RWPE2 (cell line): ENCODE results near the gene OLFML2B.

Source experiments
- ATAC-seq: fragments of 200-7000 bp; cut with Tn5 transposase; 3 replicates; pipeline ENCODE4 v1.9.1; 2021; ENCODE audit warnings: low read depth
- DNase-seq: peaks from one replicate; pipeline ENCODE4 v3.0.0-alpha.2; 2020; ENCODE audit warnings: low spot score
- H3K27ac ChIP-seq: fragments of 450-650 bp; 2 replicates; pipeline ENCODE4 v1.5.1; 2017; ENCODE audit warnings: mild to moderate bottlenecking; ENCODE audit not compliant: poor library complexity, severe bottlenecking
- H3K27me3 ChIP-seq: fragments of 250-450 bp; sonication (Bioruptor Pico); 2 replicates; pipeline ENCODE4 v1.5.1; 2021; ENCODE audit warnings: mild to moderate bottlenecking, moderate library complexity; ENCODE audit not compliant: insufficient read depth, poor library complexity, severe bottlenecking
- H3K36me3 ChIP-seq: fragments of 250-450 bp; sonication (Bioruptor Pico); 2 replicates; pipeline ENCODE4 v1.5.1; 2020; ENCODE audit warnings: low read depth, mild to moderate bottlenecking, moderate library complexity
- H3K4me1 ChIP-seq: fragments of 250-450 bp; sonication (Bioruptor Pico); 2 replicates; pipeline ENCODE4 v1.5.1; 2021; ENCODE audit warnings: mild to moderate bottlenecking, moderate library complexity; ENCODE audit not compliant: insufficient read depth, poor library complexity, severe bottlenecking
- H3K4me3 ChIP-seq: fragments of 250-450 bp; sonication (Bioruptor Pico); 2 replicates; pipeline ENCODE4 v1.5.1; 2021; ENCODE audit warnings: mild to moderate bottlenecking, moderate library complexity; ENCODE audit not compliant: severe bottlenecking
- H3K9me3 ChIP-seq: fragments of 250-450 bp; sonication (Bioruptor Pico); 2 replicates; pipeline ENCODE4 v1.5.1; 2021; ENCODE audit warnings: mild to moderate bottlenecking, moderate library complexity; ENCODE audit not compliant: severe bottlenecking
- CTCF ChIP-seq: fragments of 450-650 bp; IDR thresholded peaks from one replicate; pipeline ENCODE4 v1.5.1; 2017; ENCODE audit warnings: mild to moderate bottlenecking, moderate library complexity; ENCODE audit not compliant: poor library complexity, severe bottlenecking

OLFML2B gene

GRCh38 chr1:161978011-161978790 is 45.5 kb downstream of the OLFML2B start:
- DNase-seq (no peak), ATAC-seq (no peak)
- H3K4me1 ChIP-seq = no peaks in the 10 kb centered on the region
- H3K27me3 ChIP-seq = no peaks in the 10 kb centered on the region
- H3K9me3 ChIP-seq = no peaks in the 10 kb centered on the region
- H3K36me3 ChIP-seq = no peaks in the 10 kb centered on the region
- no peak overlapping the region for H3K4me3 ChIP-seq
- TF ChIP-seq CTCF = no peak
- no peak overlapping the region for H3K27ac ChIP-seq

GRCh38 chr1:161973924-161974845 is 49.5 kb downstream of the OLFML2B start:
- DNase-seq = no peak
- no peaks in the 10 kb centered on the region for H3K9me3 ChIP-seq
- ATAC-seq = no peak
- H3K27me3 ChIP-seq = no peaks in the 10 kb centered on the region
- H3K27ac ChIP-seq = no peak overlapping the region
- no peak for TF ChIP-seq CTCF
- H3K36me3 ChIP-seq = no peaks in the 10 kb centered on the region
- no peaks in the 10 kb centered on the region for H3K4me1 ChIP-seq
- no peak overlapping the region for H3K4me3 ChIP-seq

GRCh38 chr1:161972828-161973227 is 50.8 kb downstream of the OLFML2B start:
- TF ChIP-seq CTCF = no peak
- Histone ChIP-seq H3K36me3 (no peaks in the 10 kb centered on the region), H3K9me3 (no peaks in the 10 kb centered on the region), H3K27ac (no peak overlapping the region), H3K27me3 (no peaks in the 10 kb centered on the region), H3K4me1 (no peaks in the 10 kb centered on the region), H3K4me3 (no peak overlapping the region)
- no peak for ATAC-seq
- no peak for DNase-seq

GRCh38 chr1:161970633-161971032 is 53.0 kb downstream of the OLFML2B start:
- H3K36me3 ChIP-seq = no peaks in the 10 kb centered on the region
- no peaks in the 10 kb centered on the region for H3K27me3 ChIP-seq
- no peak for DNase-seq
- no peaks in the 10 kb centered on the region for H3K4me1 ChIP-seq
- no peak overlapping the region for H3K4me3 ChIP-seq
- no peak for TF ChIP-seq CTCF
- H3K27ac ChIP-seq = no peak overlapping the region
- no peaks in the 10 kb centered on the region for H3K9me3 ChIP-seq
- ATAC-seq = no peak

- DNase-seq = no peak
- no peak for TF ChIP-seq CTCF
- Histone ChIP-seq H3K36me3 (no peaks in the 10 kb centered on the region), H3K4me1 (no peaks in the 10 kb centered on the region), H3K4me3 (no peak overlapping the region), H3K9me3 (no peaks in the 10 kb centered on the region), H3K27me3 (no peaks in the 10 kb centered on the region), H3K27ac (no peak overlapping the region)
- no peak for ATAC-seq
These were observed 53.6 kb downstream of the OLFML2B start for GRCh38 chr1:161970036-161970435.
